ENCODE data around the gene NHLRC1.
A peak's percentile ranks its signal among the peaks of the same experiment; 100 is the strongest.
"Not testable (repeated sequence)": the region's sequence is repeated elsewhere in the genome, so short reads cannot be mapped to it uniquely, and the experiment has no call there.

The NHLRC1 gene

GRCh38 chr6:18151391-18151790 is 28.9 kb upstream of the NHLRC1 start:
- H3K36me3 Mint-ChIP-seq, H3K4me3 Mint-ChIP-seq, CTCF ChIA-PET, DNase-seq, H3K27me3 Mint-ChIP-seq, H3K9me3 Mint-ChIP-seq, H3K27ac Mint-ChIP-seq: not testable (repeated sequence)
- H3K4me1 Mint-ChIP-seq: peaks cover 25% of the 10 kb centered on the region

DNA sequence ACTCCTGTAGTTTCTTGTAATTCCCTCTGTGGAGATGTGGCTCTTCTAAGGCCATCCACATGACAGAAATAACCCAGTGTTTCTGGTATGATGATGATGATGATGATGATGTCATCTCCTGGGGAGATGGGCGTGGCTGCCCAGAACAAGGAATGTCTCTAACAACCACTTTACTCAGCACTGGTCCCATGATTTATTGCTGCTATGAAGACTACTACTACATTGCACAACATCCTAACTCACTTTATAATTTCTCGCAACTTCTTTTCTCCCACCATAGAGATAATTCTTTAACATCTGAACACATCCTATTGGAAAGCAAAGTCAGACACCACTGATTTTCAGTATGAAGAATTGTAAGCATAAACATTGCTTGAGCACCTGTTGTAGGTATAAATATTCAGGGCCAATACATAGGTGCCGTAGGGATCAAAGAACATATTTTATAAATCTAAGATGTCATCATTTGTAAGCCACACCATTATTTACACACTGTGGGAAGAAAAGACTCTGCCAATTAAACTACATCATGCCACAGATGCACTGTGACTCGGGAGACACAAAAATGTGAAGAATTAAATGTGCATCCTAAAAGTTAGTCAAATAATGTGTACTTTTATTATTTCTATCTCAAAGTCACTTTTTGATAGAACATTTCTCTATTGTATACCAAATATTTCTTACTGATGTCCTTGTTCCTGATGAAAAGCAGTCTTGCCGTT is 26.0 kb upstream of the NHLRC1 start:
- CTCF ChIA-PET: no interaction called here
- H3K27me3 Mint-ChIP-seq: peaks cover 4% of the 10 kb centered on the region
- H3K36me3 Mint-ChIP-seq: peaks cover 3% of the 10 kb centered on the region
- no peak for DNase-seq
- H3K4me1 Mint-ChIP-seq: peaks cover 9% of the 10 kb centered on the region
- no peak overlapping the region for H3K27ac Mint-ChIP-seq
- no peak overlapping the region for H3K4me3 Mint-ChIP-seq
- H3K9me3 Mint-ChIP-seq: no peaks in the 10 kb centered on the region

GRCh38 chr6:18147616-18148015 is 25.1 kb upstream of the NHLRC1 start:
- Mint-ChIP-seq H3K36me3 (peaks cover 3% of the 10 kb centered on the region), H3K4me3 (no peak overlapping the region), H3K27ac (no peak overlapping the region), H3K27me3 (no peaks in the 10 kb centered on the region), H3K9me3 (no peaks in the 10 kb centered on the region), H3K4me1 (peaks cover 2% of the 10 kb centered on the region)
- DNase-seq: no peak
- CTCF ChIA-PET: no interaction called here

- H3K9me3 Mint-ChIP-seq: no peaks in the 10 kb centered on the region
- H3K36me3 Mint-ChIP-seq: peaks cover 8% of the 10 kb centered on the region
- H3K27me3 Mint-ChIP-seq: no peaks in the 10 kb centered on the region
- no peak overlapping the region for H3K4me3 Mint-ChIP-seq
- no peak for DNase-seq
- CTCF ChIA-PET: no interaction called here
- no peak overlapping the region for H3K27ac Mint-ChIP-seq
- H3K4me1 Mint-ChIP-seq: no peaks in the 10 kb centered on the region
These were observed 24.7 kb upstream of the NHLRC1 start for GRCh38 chr6:18147160-18147559.

DNA sequence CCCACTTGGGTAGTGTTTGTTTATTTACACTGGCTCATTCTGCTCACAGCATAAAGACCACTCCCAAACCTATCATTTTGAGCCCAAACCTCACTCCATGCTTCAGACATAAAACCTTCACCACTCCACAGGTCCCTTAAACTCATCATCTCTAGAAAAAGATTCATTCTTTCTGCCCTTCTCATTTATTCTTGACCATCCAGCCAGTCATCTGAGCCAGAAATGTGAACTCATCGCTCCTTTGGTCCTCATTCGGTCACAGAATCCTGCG is 20.0 kb upstream of the NHLRC1 start:
- no peak overlapping the region for H3K27ac Mint-ChIP-seq

DNA sequence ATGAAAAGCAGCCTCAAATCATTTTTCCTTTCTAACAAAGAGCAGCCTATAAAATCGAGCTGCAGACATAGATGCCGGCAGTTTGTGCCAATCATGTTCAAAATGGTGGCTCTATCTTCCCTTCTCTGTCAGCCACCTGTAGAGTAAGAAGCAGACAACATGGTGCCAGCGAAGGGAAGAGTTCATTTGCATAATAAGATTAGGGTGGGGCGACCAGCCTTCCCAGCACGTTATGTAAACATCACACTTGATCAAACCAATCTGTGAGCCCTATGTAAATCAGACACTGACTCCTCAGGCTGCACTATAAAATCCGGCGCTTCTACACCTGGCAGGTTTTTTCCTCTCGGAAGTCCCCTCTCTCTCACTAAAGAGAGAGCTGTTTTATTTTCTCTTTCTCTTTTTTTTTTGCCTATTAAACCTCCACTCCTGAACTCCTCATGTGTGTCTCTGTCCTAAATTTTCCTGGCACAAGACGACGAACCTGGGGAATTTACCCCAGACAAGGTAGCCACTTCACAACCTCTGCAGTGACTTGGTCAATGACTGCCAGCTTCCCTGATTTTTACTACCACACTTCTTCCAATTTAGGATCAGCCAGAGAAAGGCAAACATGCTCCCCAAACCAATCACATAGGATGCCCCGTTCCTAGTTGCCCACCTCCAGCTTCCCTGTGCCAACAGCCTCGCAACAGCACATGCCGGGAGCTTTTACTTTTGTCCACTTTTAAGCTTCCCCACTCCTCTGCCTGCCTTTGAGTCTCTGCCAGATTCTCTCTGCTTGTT is 19.5 kb upstream of the NHLRC1 start:
- H3K27me3 Mint-ChIP-seq: no peaks in the 10 kb centered on the region
- CTCF ChIA-PET: no interaction called here
- H3K4me1 Mint-ChIP-seq: no peaks in the 10 kb centered on the region
- H3K36me3 Mint-ChIP-seq: peaks cover 15% of the 10 kb centered on the region
- H3K9me3 Mint-ChIP-seq: no peaks in the 10 kb centered on the region
- no peak overlapping the region for H3K27ac Mint-ChIP-seq
- DNase-seq: no peak
- H3K4me3 Mint-ChIP-seq: no peak overlapping the region

More for the DNA sequence above, 20.0 kb upstream of the NHLRC1 start:
- Mint-ChIP-seq H3K4me3 (no peak overlapping the region), H3K36me3 (peaks cover 15% of the 10 kb centered on the region), H3K27me3 (no peaks in the 10 kb centered on the region), H3K9me3 (no peaks in the 10 kb centered on the region), H3K4me1 (no peaks in the 10 kb centered on the region)
- DNase-seq: no peak
- CTCF ChIA-PET: no interaction called here

DNA sequence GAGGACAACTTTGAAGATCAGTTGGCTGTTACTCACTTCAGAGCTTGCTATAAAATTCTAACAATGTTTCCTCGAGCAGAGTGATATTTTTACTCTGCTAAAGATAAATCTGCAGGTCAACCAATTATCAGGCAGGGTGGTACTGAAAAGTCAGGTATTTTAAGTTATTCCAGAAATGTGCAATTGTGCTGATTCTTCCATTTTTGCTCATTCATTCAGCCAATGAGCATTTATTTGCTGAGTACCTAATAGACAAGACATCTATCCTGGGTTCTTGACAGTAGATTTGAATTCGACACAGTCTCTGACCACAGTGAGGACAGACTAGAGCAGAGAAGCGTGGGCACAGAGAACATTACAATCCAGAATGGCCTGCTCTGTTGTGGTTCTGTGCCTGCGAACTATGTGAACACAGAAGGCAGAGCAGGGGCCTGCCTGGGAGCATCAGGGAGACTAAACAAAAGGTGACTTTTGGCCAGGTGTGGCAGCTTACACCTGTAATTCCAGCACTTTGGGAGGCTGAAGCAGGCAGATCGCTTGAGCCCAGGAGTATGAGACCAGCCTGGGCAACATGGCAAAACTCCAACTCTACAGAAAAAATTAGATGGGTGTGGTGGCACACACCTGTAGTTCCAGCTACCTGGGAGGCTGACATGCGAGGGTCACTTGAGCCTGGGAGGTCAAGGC is 17.6 kb upstream of the NHLRC1 start:
- H3K27me3 Mint-ChIP-seq: no peaks in the 10 kb centered on the region
- CTCF ChIA-PET: interaction anchor here (1.0 kb wide), 1 partner anchor 10 kb away, joined by 3 read pairs; no protein-coding TSS in a partner anchor
- peaks cover 22% of the 10 kb centered on the region for H3K36me3 Mint-ChIP-seq
- no peak overlapping the region for H3K27ac Mint-ChIP-seq
- H3K4me1 Mint-ChIP-seq: peaks cover 2% of the 10 kb centered on the region
- H3K4me3 Mint-ChIP-seq: no peak overlapping the region
- DNase-seq: no peak
- H3K9me3 Mint-ChIP-seq: no peaks in the 10 kb centered on the region

DNA sequence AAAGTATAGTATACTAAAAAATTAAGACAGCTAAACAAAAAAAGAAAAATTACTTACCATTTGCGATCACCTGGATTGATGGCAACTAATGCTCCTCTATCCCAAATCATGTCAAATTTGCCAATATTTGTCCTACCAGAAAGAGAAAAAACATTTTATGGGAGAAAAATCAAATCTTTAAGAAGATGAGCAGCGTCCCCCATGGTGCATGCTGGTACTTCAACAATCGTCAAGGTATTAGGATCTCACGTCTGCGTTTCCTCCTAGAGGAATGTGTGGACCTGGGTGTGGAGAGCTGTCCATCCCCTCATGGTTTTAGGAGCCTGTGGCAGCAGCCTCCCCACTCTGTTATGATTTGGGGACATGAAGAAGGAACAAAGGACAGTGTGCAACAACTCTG is 16.4 kb upstream of the NHLRC1 start:
- CTCF ChIA-PET: no interaction called here
- H3K27ac Mint-ChIP-seq: no peak overlapping the region
- no peaks in the 10 kb centered on the region for H3K27me3 Mint-ChIP-seq
- H3K4me1 Mint-ChIP-seq: peaks cover 8% of the 10 kb centered on the region
- H3K36me3 Mint-ChIP-seq: peaks cover 22% of the 10 kb centered on the region
- DNase-seq: no peak
- H3K4me3 Mint-ChIP-seq: no peak overlapping the region
- H3K9me3 Mint-ChIP-seq: no peaks in the 10 kb centered on the region

GRCh38 chr6:18136260-18136659 is 13.8 kb upstream of the NHLRC1 start:
- CTCF ChIA-PET: no interaction called here
- H3K27me3 Mint-ChIP-seq: no peaks in the 10 kb centered on the region
- peaks cover 16% of the 10 kb centered on the region for H3K36me3 Mint-ChIP-seq
- DNase-seq: no peak
- no peak overlapping the region for H3K27ac Mint-ChIP-seq
- no peak overlapping the region for H3K4me3 Mint-ChIP-seq
- peaks cover 8% of the 10 kb centered on the region for H3K4me1 Mint-ChIP-seq
- H3K9me3 Mint-ChIP-seq: no peaks in the 10 kb centered on the region

DNA sequence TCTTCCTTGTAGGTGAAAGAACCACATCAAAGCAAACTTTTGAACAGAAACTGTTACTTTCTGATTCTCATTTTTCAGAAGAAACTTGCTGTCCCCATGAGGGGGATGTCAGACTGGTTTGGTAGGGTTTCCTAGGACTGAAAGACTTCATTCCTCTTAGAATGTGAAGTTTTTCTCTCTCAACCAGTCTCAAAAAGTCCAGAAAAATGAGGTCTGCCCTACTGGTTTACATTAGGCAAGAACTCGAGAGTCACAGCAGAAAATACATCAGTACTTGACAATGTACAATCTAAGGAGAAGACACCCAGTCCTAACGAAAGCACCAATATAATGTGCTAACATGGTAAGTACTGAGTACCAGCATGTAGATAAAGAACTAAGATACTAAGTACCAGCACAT is 12.7 kb upstream of the NHLRC1 start:
- peaks cover 8% of the 10 kb centered on the region for H3K4me1 Mint-ChIP-seq
- H3K36me3 Mint-ChIP-seq: peaks cover 16% of the 10 kb centered on the region
- H3K27ac Mint-ChIP-seq: no peak overlapping the region
- H3K9me3 Mint-ChIP-seq: no peaks in the 10 kb centered on the region
- DNase-seq: no peak
- no peak overlapping the region for H3K4me3 Mint-ChIP-seq
- no peaks in the 10 kb centered on the region for H3K27me3 Mint-ChIP-seq
- CTCF ChIA-PET: no interaction called here

DNA sequence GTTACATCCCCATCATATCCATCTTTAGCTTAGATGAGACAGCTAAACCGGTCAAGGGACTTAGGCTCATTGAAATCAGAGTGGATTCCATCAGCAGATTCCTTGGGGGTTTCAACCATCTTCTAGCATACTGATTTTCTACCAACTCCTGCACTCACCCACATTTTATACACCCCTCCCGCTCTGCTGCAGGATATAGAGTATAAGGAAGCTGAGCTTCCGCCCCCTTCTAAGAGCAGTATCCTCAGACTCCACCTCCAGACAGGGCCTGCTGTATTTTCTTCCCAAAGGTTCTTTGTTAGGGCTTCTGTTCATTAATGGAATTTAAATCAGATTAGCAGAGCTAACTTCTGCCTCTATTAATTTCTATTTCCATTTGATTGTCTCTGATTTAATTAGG is 9.9 kb upstream of the NHLRC1 start:
- H3K36me3 Mint-ChIP-seq: peaks cover 14% of the 10 kb centered on the region
- H3K9me3 Mint-ChIP-seq: no peaks in the 10 kb centered on the region
- H3K4me1 Mint-ChIP-seq: peaks cover 8% of the 10 kb centered on the region
- DNase-seq: no peak
- CTCF ChIA-PET: no interaction called here
- H3K27ac Mint-ChIP-seq: no peak overlapping the region
- no peaks in the 10 kb centered on the region for H3K27me3 Mint-ChIP-seq
- H3K4me3 Mint-ChIP-seq: no peak overlapping the region

DNA sequence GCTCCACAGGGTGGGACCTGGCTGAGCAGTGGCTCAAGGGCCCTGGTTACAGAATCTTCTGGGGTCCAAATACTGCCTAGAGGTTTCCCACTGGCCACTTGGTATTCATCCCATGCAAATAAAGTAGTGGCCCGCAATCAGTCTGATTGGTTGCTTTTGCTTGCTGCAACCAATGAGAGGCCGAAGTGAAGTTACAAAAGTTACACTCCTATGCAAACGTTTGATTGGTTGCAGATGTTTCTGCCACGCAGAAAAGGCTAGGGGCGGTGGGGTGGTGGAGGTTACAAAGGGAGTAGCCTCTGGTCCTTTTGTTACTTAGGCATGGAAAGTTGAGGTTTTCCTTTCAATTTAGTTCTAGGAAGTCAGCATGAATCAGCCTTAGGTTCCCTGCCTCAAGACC is 3.6 kb upstream of the NHLRC1 start:
- Mint-ChIP-seq H3K9me3 (no peaks in the 10 kb centered on the region), H3K27me3 (peaks cover 27% of the 10 kb centered on the region), H3K27ac (no peak overlapping the region), H3K4me3 (no peak overlapping the region), H3K36me3 (no peaks in the 10 kb centered on the region), H3K4me1 (peaks cover 12% of the 10 kb centered on the region)
- CTCF ChIA-PET: no interaction called here
- DNase-seq: no peak

DNA sequence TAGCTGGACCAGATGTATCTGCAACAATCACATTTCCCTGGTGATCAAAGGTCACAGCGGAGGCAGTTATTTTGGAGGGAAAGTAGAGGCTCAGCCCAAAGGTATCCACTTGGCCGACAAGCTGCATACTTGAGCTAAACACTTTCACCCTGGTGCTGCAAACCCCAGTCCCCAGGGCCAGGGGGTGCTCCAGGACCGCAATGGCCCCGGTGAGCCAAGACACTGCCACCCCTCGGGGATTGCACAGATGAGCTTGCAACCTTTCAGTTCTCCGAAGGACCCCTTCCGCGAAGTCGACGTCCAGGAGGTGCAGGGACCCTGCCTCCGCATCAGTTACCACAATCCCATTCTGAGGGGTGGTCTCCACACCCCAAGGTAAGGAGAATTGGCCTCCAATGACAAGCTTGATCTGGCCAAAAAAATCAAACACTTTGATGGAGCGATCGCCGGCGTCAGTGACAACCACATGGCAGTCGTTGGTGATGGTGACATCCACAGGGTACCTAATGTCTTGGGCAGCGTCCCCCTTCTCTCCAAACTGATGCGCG is 823 bp downstream of the NHLRC1 start:
- H3K4me1 Mint-ChIP-seq: peaks cover 12% of the 10 kb centered on the region
- H3K27ac Mint-ChIP-seq: no peak overlapping the region
- H3K27me3 Mint-ChIP-seq: peaks cover 59% of the 10 kb centered on the region
- H3K4me3 Mint-ChIP-seq: peak overlapping the region; percentile 44
- no peak for DNase-seq
- CTCF ChIA-PET: interaction anchor here (1.2 kb wide), 1 partner anchor 12 kb away, joined by 3 read pairs; no protein-coding TSS in a partner anchor
- H3K9me3 Mint-ChIP-seq: peaks cover 4% of the 10 kb centered on the region
- no peaks in the 10 kb centered on the region for H3K36me3 Mint-ChIP-seq

DNA sequence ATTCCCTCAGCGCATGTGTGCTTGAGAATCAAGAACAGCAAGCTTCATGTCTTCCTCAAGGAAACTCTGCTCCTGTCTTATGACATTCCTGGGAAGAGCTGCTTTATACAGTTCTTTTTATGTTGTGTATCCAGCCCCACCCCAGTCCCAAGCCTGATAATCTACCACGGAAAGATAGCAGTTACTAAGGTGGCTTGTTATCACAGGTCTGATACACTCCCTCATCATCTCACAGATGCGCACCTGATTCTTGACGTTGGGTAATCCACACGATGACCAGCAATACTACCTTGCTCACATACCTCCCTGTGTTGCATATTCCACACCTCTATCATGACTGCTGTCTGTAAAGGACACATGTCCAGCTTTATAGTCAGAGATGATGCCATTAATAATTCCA is 3.2 kb downstream of the NHLRC1 start:
- no peak for DNase-seq
- Mint-ChIP-seq H3K36me3 (no peaks in the 10 kb centered on the region), H3K27me3 (peaks cover 58% of the 10 kb centered on the region), H3K4me3 (no peak overlapping the region), H3K27ac (no peak overlapping the region), H3K9me3 (peaks cover 4% of the 10 kb centered on the region), H3K4me1 (peaks cover 26% of the 10 kb centered on the region)
- CTCF ChIA-PET: interaction anchor here (0.6 kb wide), 1 partner anchor 134 kb away, joined by 4 read pairs; no protein-coding TSS in a partner anchor
